HUES48 (cell line): Measurements from ENCODE around the gene FAM9A.

Experiments
- H3K27ac ChIP-seq: one replicate; pipeline ENCODE4 v1.7.0; 2013; ENCODE audit warnings: low read depth, low read length, inconsistent platforms
- H3K27me3 ChIP-seq: 2 replicates; pipeline ENCODE4 v1.6.1; 2013; ENCODE audit warnings: mild to moderate bottlenecking, low read length; ENCODE audit not compliant: control insufficient read depth, insufficient read depth
- H3K36me3 ChIP-seq: 2 replicates; pipeline ENCODE4 v1.6.1; 2013; ENCODE audit warnings: low read length; ENCODE audit not compliant: control insufficient read depth, insufficient read depth
- H3K4me1 ChIP-seq: 2 replicates; pipeline ENCODE4 v1.6.1; 2013; ENCODE audit warnings: mild to moderate bottlenecking, low read length; ENCODE audit not compliant: control insufficient read depth, insufficient read depth
- H3K4me3 ChIP-seq: 2 replicates; pipeline ENCODE4 v1.5.1; 2013; ENCODE audit warnings: mild to moderate bottlenecking, low read depth, low read length
- H3K9ac ChIP-seq: 2 replicates; pipeline ENCODE4 v1.6.1; 2013; ENCODE audit warnings: mild to moderate bottlenecking, low read depth, low read length, moderate library complexity
- H3K9me3 ChIP-seq: 2 replicates; pipeline ENCODE4 v1.6.1; 2013; ENCODE audit warnings: low read length; ENCODE audit not compliant: control insufficient read depth, insufficient read depth

Gene FAM9A

GRCh38 chrX:8801041-8801599, at the start of gene FAM9A:
TSS of gene FAM9A (minus strand) at chrX:8801383. CDS start at chrX:8800171, 1,212 bp downstream.
- Histone ChIP-seq H3K27me3 (no peaks in the 10 kb centered on the region), H3K27ac (no peak within 1 kb of the TSS), H3K4me1 (no peaks in the 10 kb centered on the region), H3K4me3 (no peak within 1 kb of the TSS), H3K9me3 (no peaks in the 10 kb centered on the region), H3K9ac (no peak within 1 kb of the TSS), H3K36me3 (no peaks in the 10 kb centered on the region)

- no peaks in the 10 kb centered on the region for H3K4me1 ChIP-seq
- H3K36me3 ChIP-seq: no peaks in the 10 kb centered on the region
- H3K4me3 ChIP-seq: no peak overlapping the region
- no peaks in the 10 kb centered on the region for H3K9me3 ChIP-seq
- H3K27me3 ChIP-seq: no peaks in the 10 kb centered on the region
- H3K9ac ChIP-seq: no peak overlapping the region
- H3K27ac ChIP-seq: no peak overlapping the region
These were observed 49.3 kb upstream of the FAM9A start for GRCh38 chrX:8850478-8850877.

- no peaks in the 10 kb centered on the region for H3K4me1 ChIP-seq
- H3K4me3 ChIP-seq: no peak overlapping the region
- no peak overlapping the region for H3K9ac ChIP-seq
- no peaks in the 10 kb centered on the region for H3K27me3 ChIP-seq
- no peaks in the 10 kb centered on the region for H3K36me3 ChIP-seq
- H3K27ac ChIP-seq: no peak overlapping the region
- H3K9me3 ChIP-seq: no peaks in the 10 kb centered on the region
These were observed 48.8 kb upstream of the FAM9A start for GRCh38 chrX:8849945-8850344.

GRCh38 chrX:8849458-8849857, 48.3 kb upstream of the FAM9A start:
- H3K27ac ChIP-seq: no peak overlapping the region
- no peaks in the 10 kb centered on the region for H3K36me3 ChIP-seq
- no peaks in the 10 kb centered on the region for H3K4me1 ChIP-seq
- H3K9ac ChIP-seq: no peak overlapping the region
- H3K9me3 ChIP-seq: no peaks in the 10 kb centered on the region
- no peaks in the 10 kb centered on the region for H3K27me3 ChIP-seq
- no peak overlapping the region for H3K4me3 ChIP-seq

GRCh38 chrX:8848911-8849310, 47.7 kb upstream of the FAM9A start:
- Histone ChIP-seq H3K4me3 (no peak overlapping the region), H3K4me1 (no peaks in the 10 kb centered on the region), H3K27ac (no peak overlapping the region), H3K9me3 (no peaks in the 10 kb centered on the region), H3K27me3 (no peaks in the 10 kb centered on the region), H3K36me3 (no peaks in the 10 kb centered on the region), H3K9ac (no peak overlapping the region)

- H3K27ac ChIP-seq: no peak overlapping the region
- H3K4me1 ChIP-seq: no peaks in the 10 kb centered on the region
- no peaks in the 10 kb centered on the region for H3K9me3 ChIP-seq
- no peak overlapping the region for H3K9ac ChIP-seq
- H3K27me3 ChIP-seq: no peaks in the 10 kb centered on the region
- H3K36me3 ChIP-seq: no peaks in the 10 kb centered on the region
- no peak overlapping the region for H3K4me3 ChIP-seq
These were observed 47.3 kb upstream of the FAM9A start for GRCh38 chrX:8848441-8848840.

GRCh38 chrX:8847360-8847759, 46.2 kb upstream of the FAM9A start:
- no peak overlapping the region for H3K27ac ChIP-seq

GRCh38 chrX:8846266-8846665, 45.1 kb upstream of the FAM9A start:
- Histone ChIP-seq H3K36me3 (no peaks in the 10 kb centered on the region), H3K9ac (no peak overlapping the region), H3K4me3 (no peak overlapping the region), H3K4me1 (no peaks in the 10 kb centered on the region), H3K27ac (no peak overlapping the region), H3K27me3 (no peaks in the 10 kb centered on the region), H3K9me3 (no peaks in the 10 kb centered on the region)

More at GRCh38 chrX:8847360-8847759, 46.2 kb upstream of the FAM9A start:
- Histone ChIP-seq H3K27me3 (no peaks in the 10 kb centered on the region), H3K9me3 (no peaks in the 10 kb centered on the region), H3K9ac (no peak overlapping the region), H3K4me1 (no peaks in the 10 kb centered on the region), H3K4me3 (no peak overlapping the region), H3K36me3 (no peaks in the 10 kb centered on the region)

- H3K27me3 ChIP-seq: no peaks in the 10 kb centered on the region; the same call in 1 of the 2 replicates
- H3K4me3 ChIP-seq: no peak overlapping the region
These were observed 44.3 kb upstream of the FAM9A start for GRCh38 chrX:8845469-8845868.

GRCh38 chrX:8845060-8845459, 43.9 kb upstream of the FAM9A start:
- Histone ChIP-seq H3K4me3 (no peak overlapping the region), H3K27me3 (no peaks in the 10 kb centered on the region; the same call in 1 of the 2 replicates), H3K4me1 (no peaks in the 10 kb centered on the region), H3K9me3 (no peaks in the 10 kb centered on the region), H3K36me3 (no peaks in the 10 kb centered on the region), H3K9ac (no peak overlapping the region), H3K27ac (no peak overlapping the region)

More at GRCh38 chrX:8845469-8845868, 44.3 kb upstream of the FAM9A start:
- Histone ChIP-seq H3K36me3 (no peaks in the 10 kb centered on the region), H3K9me3 (no peaks in the 10 kb centered on the region), H3K9ac (no peak overlapping the region), H3K4me1 (no peaks in the 10 kb centered on the region), H3K27ac (no peak overlapping the region)

GRCh38 chrX:8844157-8844556, 43.0 kb upstream of the FAM9A start:
- Histone ChIP-seq H3K9ac (no peak overlapping the region), H3K4me3 (no peak overlapping the region), H3K36me3 (no peaks in the 10 kb centered on the region), H3K4me1 (no peaks in the 10 kb centered on the region), H3K9me3 (no peaks in the 10 kb centered on the region), H3K27me3 (no peaks in the 10 kb centered on the region; the same call in 1 of the 2 replicates), H3K27ac (no peak overlapping the region)
